Loucy (cell line): ENCODE measurements around the gene DUSP2.

Source experiments
- H2AFZ ChIP-seq: fragments of 200-600 bp; sonication (generic); 2 replicates; pipeline ENCODE4 v1.6.0; 2016; ENCODE audit warnings: antibody characterized with exemption, mild to moderate bottlenecking, low read length, moderate library complexity
- H3F3A ChIP-seq: fragments of 200-600 bp; 2 replicates; pipeline ENCODE4 v1.6.0; 2016; ENCODE audit warnings: antibody characterized with exemption, low read depth, mild to moderate bottlenecking
- H3K27me3 ChIP-seq: fragments of 200-600 bp; sonication (generic); 2 replicates; pipeline ENCODE4 v1.6.1; 2014; ENCODE audit warnings: low read length, mild to moderate bottlenecking; ENCODE audit not compliant: insufficient read depth, poor library complexity, severe bottlenecking
- H3K36me3 ChIP-seq: fragments of 200-600 bp; sonication (generic); 2 replicates; pipeline ENCODE4 v1.6.1; 2016; ENCODE audit warnings: low read length; ENCODE audit not compliant: insufficient read depth
- H3K4me1 ChIP-seq: fragments of 200-600 bp; sonication (generic); 2 replicates; pipeline ENCODE4 v1.5.1; 2014; ENCODE audit warnings: low read length, mild to moderate bottlenecking; ENCODE audit not compliant: insufficient read depth, poor library complexity, severe bottlenecking
- H3K4me2 ChIP-seq: fragments of 200-600 bp; sonication (generic); 2 replicates; pipeline ENCODE4 v1.6.0; 2014; ENCODE audit warnings: antibody characterized with exemption, low read length, low read depth, mild to moderate bottlenecking; ENCODE audit not compliant: poor library complexity, severe bottlenecking
- H3K4me3 ChIP-seq: fragments of 200-600 bp; sonication (generic); 2 replicates; pipeline ENCODE4 v1.5.1; 2014; ENCODE audit warnings: low read length, mild to moderate bottlenecking, mixed read lengths; ENCODE audit not compliant: poor library complexity, severe bottlenecking
- H3K79me2 ChIP-seq: fragments of 200-600 bp; sonication (generic); 2 replicates; pipeline ENCODE4 v1.6.1; 2014; ENCODE audit warnings: low read length; ENCODE audit not compliant: insufficient read depth
- H3K9ac ChIP-seq: fragments of 200-600 bp; sonication (generic); 2 replicates; pipeline ENCODE4 v1.6.0; 2014; ENCODE audit warnings: mild to moderate bottlenecking, low read depth, low read length, moderate library complexity; ENCODE audit not compliant: poor library complexity, severe bottlenecking
- H3K9me2 ChIP-seq: fragments of 200-600 bp; sonication (generic); replicated peaks from 2 replicates; pipeline ENCODE4 v1.6.1; 2016; ENCODE audit warnings: low read depth, low read length, mixed read lengths
- H3K9me3 ChIP-seq: fragments of 200-600 bp; sonication (generic); 2 replicates; pipeline ENCODE4 v1.6.1; 2014; ENCODE audit warnings: mild to moderate bottlenecking, antibody characterized with exemption, low read length, low read depth; ENCODE audit not compliant: insufficient read depth
- H4K20me1 ChIP-seq: fragments of 200-600 bp; sonication (generic); 2 replicates; pipeline ENCODE4 v1.6.0; 2014; ENCODE audit warnings: antibody characterized with exemption, low read length, mild to moderate bottlenecking; ENCODE audit not compliant: insufficient read depth, poor library complexity, severe bottlenecking
- CTCF ChIP-seq: fragments of 200-600 bp; sonication (generic); conservative IDR thresholded peaks from 2 replicates; pipeline ENCODE4 v1.5.1; 2014; ENCODE audit warnings: mild to moderate bottlenecking, antibody characterized with exemption, low read length
- EZH2phosphoT487 ChIP-seq: fragments of 200-600 bp; IDR thresholded peaks from 2 replicates; pipeline ENCODE4 v1.6.1; 2018; ENCODE audit warnings: antibody characterized with exemption, mild to moderate bottlenecking, moderate library complexity, borderline replicate concordance

The DUSP2 gene

GRCh38 chr2:96112501-96113366 is 32.5 kb downstream of the DUSP2 start:
- H2AFZ ChIP-seq = no peak overlapping the region
- H3K4me2 ChIP-seq = no peak overlapping the region
- no peaks in the 10 kb centered on the region for H3K79me2 ChIP-seq
- no peaks in the 10 kb centered on the region for H3K9me2 ChIP-seq
- no peak overlapping the region for H3K4me3 ChIP-seq
- H3K36me3 ChIP-seq = no peaks in the 10 kb centered on the region
- no peak for TF ChIP-seq CTCF
- TF ChIP-seq EZH2phosphoT487 = no peak
- H4K20me1 ChIP-seq = no peaks in the 10 kb centered on the region
- no peaks in the 10 kb centered on the region for H3K4me1 ChIP-seq
- no peaks in the 10 kb centered on the region for H3K27me3 ChIP-seq
- H3F3A ChIP-seq = no peaks in the 10 kb centered on the region
- no peak overlapping the region for H3K9ac ChIP-seq
- no peaks in the 10 kb centered on the region for H3K9me3 ChIP-seq

GRCh38 chr2:96111823-96112500 is 33.3 kb downstream of the DUSP2 start:
- TF ChIP-seq CTCF (peak; percentile 30; the same call in 1 of the 2 replicates), EZH2phosphoT487 (no peak)
- Histone ChIP-seq H3K9me3 (no peaks in the 10 kb centered on the region), H3K4me2 (no peak overlapping the region), H3K9me2 (no peaks in the 10 kb centered on the region), H2AFZ (no peak overlapping the region), H3K4me1 (no peaks in the 10 kb centered on the region), H3K27me3 (no peaks in the 10 kb centered on the region), H3K9ac (no peak overlapping the region), H3K4me3 (no peak overlapping the region), H3F3A (no peaks in the 10 kb centered on the region), H3K79me2 (no peaks in the 10 kb centered on the region), H3K36me3 (no peaks in the 10 kb centered on the region), H4K20me1 (no peaks in the 10 kb centered on the region)

DNA sequence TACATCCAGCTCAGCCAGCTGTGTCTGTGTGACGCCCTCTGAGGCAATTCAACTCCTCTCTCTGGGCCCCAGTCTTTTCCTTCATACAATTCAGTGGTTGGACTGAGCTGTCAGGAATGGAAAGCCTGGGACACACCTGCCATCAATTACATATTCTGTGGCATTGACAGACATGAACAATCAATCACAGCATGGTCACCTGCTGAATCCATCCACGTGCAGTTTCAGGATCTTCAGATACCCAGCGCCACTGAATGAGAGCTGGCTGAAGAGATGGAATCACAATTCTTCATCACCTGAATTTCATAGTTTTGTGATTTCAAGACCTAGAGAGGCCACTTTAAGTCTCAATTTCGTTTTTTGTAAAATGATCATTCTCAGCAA is 34.0 kb downstream of the DUSP2 start:
- no peak overlapping the region for H3K4me2 ChIP-seq
- no peaks in the 10 kb centered on the region for H3K79me2 ChIP-seq
- H3K4me3 ChIP-seq = no peak overlapping the region
- H3K4me1 ChIP-seq = no peaks in the 10 kb centered on the region
- no peak overlapping the region for H2AFZ ChIP-seq
- H3F3A ChIP-seq = no peaks in the 10 kb centered on the region
- H3K27me3 ChIP-seq = no peaks in the 10 kb centered on the region
- no peaks in the 10 kb centered on the region for H4K20me1 ChIP-seq
- no peaks in the 10 kb centered on the region for H3K9me3 ChIP-seq
- H3K9me2 ChIP-seq = no peaks in the 10 kb centered on the region
- no peak for TF ChIP-seq EZH2phosphoT487
- TF ChIP-seq CTCF = no peak
- H3K9ac ChIP-seq = no peak overlapping the region
- no peaks in the 10 kb centered on the region for H3K36me3 ChIP-seq
